AG09319 (cell line): Measurements from ENCODE around the gene KCTD10.

ENCODE experiments used
- DNase-seq: peaks from one replicate; pipeline ENCODE4 v3.0.0-alpha.2; 2010; ENCODE audit warnings: low read depth; ENCODE audit errors: extremely low read depth
- TF ChIP-seq, protein P1 (sequence below): IDR thresholded peaks from 2 replicates; pipeline ENCODE4 v1.5.1; 2011; ENCODE audit warnings: low read depth, mild to moderate bottlenecking, inconsistent platforms, low read length, moderate library complexity

The KCTD10 gene

GRCh38 chr12:109459247-109459646 lies 17.9 kb downstream of the KCTD10 start:
- TF ChIP-seq, protein P1, sequence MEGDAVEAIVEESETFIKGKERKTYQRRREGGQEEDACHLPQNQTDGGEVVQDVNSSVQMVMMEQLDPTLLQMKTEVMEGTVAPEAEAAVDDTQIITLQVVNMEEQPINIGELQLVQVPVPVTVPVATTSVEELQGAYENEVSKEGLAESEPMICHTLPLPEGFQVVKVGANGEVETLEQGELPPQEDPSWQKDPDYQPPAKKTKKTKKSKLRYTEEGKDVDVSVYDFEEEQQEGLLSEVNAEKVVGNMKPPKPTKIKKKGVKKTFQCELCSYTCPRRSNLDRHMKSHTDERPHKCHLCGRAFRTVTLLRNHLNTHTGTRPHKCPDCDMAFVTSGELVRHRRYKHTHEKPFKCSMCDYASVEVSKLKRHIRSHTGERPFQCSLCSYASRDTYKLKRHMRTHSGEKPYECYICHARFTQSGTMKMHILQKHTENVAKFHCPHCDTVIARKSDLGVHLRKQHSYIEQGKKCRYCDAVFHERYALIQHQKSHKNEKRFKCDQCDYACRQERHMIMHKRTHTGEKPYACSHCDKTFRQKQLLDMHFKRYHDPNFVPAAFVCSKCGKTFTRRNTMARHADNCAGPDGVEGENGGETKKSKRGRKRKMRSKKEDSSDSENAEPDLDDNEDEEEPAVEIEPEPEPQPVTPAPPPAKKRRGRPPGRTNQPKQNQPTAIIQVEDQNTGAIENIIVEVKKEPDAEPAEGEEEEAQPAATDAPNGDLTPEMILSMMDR: no peak

GRCh38 chr12:109458771-109459208 lies 18.3 kb downstream of the KCTD10 start:
- no peak for DNase-seq
- TF ChIP-seq, protein P1: no peak

More at GRCh38 chr12:109459247-109459646, 17.9 kb downstream of the KCTD10 start:
- no peak for DNase-seq

- TF ChIP-seq, protein P1: no peak
- DNase-seq: peak; percentile 43
These were observed 19.0 kb downstream of the KCTD10 start for GRCh38 chr12:109458086-109458485.

- no peak for DNase-seq
- TF ChIP-seq, protein P1: no peak
These were observed 21.4 kb downstream of the KCTD10 start for GRCh38 chr12:109455706-109456105.

GRCh38 chr12:109452489-109452888 lies 24.6 kb downstream of the KCTD10 start:
- TF ChIP-seq, protein P1: no peak
- no peak for DNase-seq

GRCh38 chr12:109451400-109451799 lies 25.7 kb downstream of the KCTD10 start:
- DNase-seq: no peak
- TF ChIP-seq, protein P1: no peak

DNA sequence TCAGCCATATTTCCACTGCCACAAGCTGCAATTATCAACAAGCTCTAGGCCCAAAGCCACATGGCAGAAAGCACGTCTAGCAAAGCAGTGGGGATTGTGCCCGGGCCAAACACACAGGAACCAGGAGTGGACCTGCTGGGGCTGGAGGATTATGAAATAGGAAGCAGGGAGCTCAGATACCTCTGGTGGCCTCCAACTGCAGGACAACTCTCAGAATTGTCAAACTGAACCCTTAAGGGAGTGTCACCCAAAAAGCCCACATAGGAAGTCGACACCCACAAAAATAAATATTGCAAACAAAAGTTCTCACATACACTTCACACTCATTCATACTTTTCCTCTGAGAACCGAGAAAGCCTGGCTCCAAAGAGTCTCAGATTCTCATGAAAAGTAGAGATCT lies 26.1 kb downstream of the KCTD10 start:
- TF ChIP-seq, protein P1: no peak
- DNase-seq: no peak
